Stimulated activated CD8-positive, alpha-beta memory T cell treated with anti-CD3 and anti-CD28 coated beads, Interleukin-15, amount 100 ng/mL, for 48 hours (primary cell): Measurements from ENCODE around the gene NCK1.
"Not testable (repeated sequence)": the region's sequence is repeated elsewhere in the genome, so short reads cannot be mapped to it uniquely, and the experiment has no call there.

ENCODE experiments used
- DNase-seq, 2 donors: peaks; one replicate each; pipeline ENCODE4 v3.0.0-alpha.2; 2020; ENCODE audit warnings: low read depth in 2 of 2

NCK1 gene

GRCh38 chr3:136862617-136863322 lies 762 bp downstream of the NCK1 start:
- peak; percentile 24 to 37 for DNase-seq

GRCh38 chr3:136869282-136869681 lies 7.3 kb downstream of the NCK1 start:
- DNase-seq, result no peak

GRCh38 chr3:136872258-136872657 lies 10.2 kb downstream of the NCK1 start:
- DNase-seq, result not testable (repeated sequence)

- not testable (repeated sequence) for DNase-seq
Observed at GRCh38 chr3:136879510-136879909, 17.5 kb downstream of the NCK1 start.

- DNase-seq, result no peak
Observed at GRCh38 chr3:136882571-136882970, 20.6 kb downstream of the NCK1 start.

GRCh38 chr3:136883967-136884720 lies 22.1 kb downstream of the NCK1 start:
- no peak for DNase-seq

- DNase-seq, result no peak
Observed at GRCh38 chr3:136885357-136886213, 23.6 kb downstream of the NCK1 start.

- no peak for DNase-seq
Observed at GRCh38 chr3:136889947-136890346, 27.9 kb downstream of the NCK1 start.

- no peak for DNase-seq
Observed at GRCh38 chr3:136891934-136892855, 30.2 kb downstream of the NCK1 start.

- DNase-seq, result no peak
Observed at GRCh38 chr3:136893848-136894443, 31.9 kb downstream of the NCK1 start.

- DNase-seq, result not testable (repeated sequence)
Observed at GRCh38 chr3:136897171-136897570, 35.2 kb downstream of the NCK1 start.

GRCh38 chr3:136898549-136898948 lies 36.5 kb downstream of the NCK1 start:
- DNase-seq, result no peak

GRCh38 chr3:136898954-136899353 lies 36.9 kb downstream of the NCK1 start:
- no peak for DNase-seq

GRCh38 chr3:136899622-136900158 lies 37.7 kb downstream of the NCK1 start:
- no peak for DNase-seq

- DNase-seq, result not testable (repeated sequence)
Observed at GRCh38 chr3:136900694-136901093, 38.7 kb downstream of the NCK1 start.

- DNase-seq, result no peak
Observed at GRCh38 chr3:136901391-136901790, 39.4 kb downstream of the NCK1 start.

GRCh38 chr3:136902530-136902929 lies 40.5 kb downstream of the NCK1 start:
- DNase-seq, result not testable (repeated sequence)

GRCh38 chr3:136903899-136904298 lies 41.9 kb downstream of the NCK1 start:
- DNase-seq, result no peak

- DNase-seq, result no peak
Observed at GRCh38 chr3:136904746-136905145, 42.7 kb downstream of the NCK1 start.

- DNase-seq, result no peak
Observed at GRCh38 chr3:136905549-136905948, 43.5 kb downstream of the NCK1 start.
